CD14-positive monocyte (primary cell): Measurements from ENCODE around the gene ROR1. TPM values are rescaled to one million over a fixed set of nuclear protein-coding genes. Genes with fewer than 3 reads are reported as not detected.
A peak's percentile ranks its signal among the peaks of the same experiment; 100 is the strongest.

Source experiments
- DNase-seq, 3 donors: peaks; one replicate each; pipeline ENCODE4 v3.0.0-alpha.2; 2011 to 2022
- H2AFZ ChIP-seq: 2 replicates; pipeline ENCODE4 v1.6.0; 2012; ENCODE audit warnings: mild to moderate bottlenecking, low read depth, low read length, inconsistent platforms; ENCODE audit not compliant: insufficient read depth, poor library complexity, severe bottlenecking
- H3K27ac ChIP-seq, 2 donors: 1 replicate in 1 of 2; 2 replicates in 1 of 2; pipeline ENCODE4 v1.5.1; 2012 to 2013; ENCODE audit warnings: low read length in 2 of 2, control low read depth in 1 of 2, inconsistent platforms in 1 of 2, low read depth in 1 of 2, mild to moderate bottlenecking in 1 of 2
- H3K27me3 ChIP-seq, 2 donors: one replicate each; pipeline versions ENCODE4 v1.6.0 to v1.6.1; 2011 to 2013; ENCODE audit warnings: low read length in 2 of 2; ENCODE audit not compliant: control insufficient read depth in 2 of 2, insufficient read depth in 2 of 2
- H3K36me3 ChIP-seq, 2 donors: replicated peaks in 1 of 2; 1 replicate in 1 of 2; 2 replicates in 1 of 2; pipeline versions ENCODE4 v1.5.1 to v1.6.1; 2012 to 2013; ENCODE audit warnings: low read length in 2 of 2, control low read depth in 1 of 2, inconsistent platforms in 1 of 2, mild to moderate bottlenecking in 1 of 2; ENCODE audit not compliant: insufficient read depth in 2 of 2, control insufficient read depth in 1 of 2
- H3K4me1 ChIP-seq, 2 donors: 1 replicate in 1 of 2; 2 replicates in 1 of 2; pipeline versions ENCODE4 v1.5.1 to v1.6.1; 2012 to 2013; ENCODE audit warnings: low read length in 2 of 2, control low read depth in 1 of 2, inconsistent platforms in 1 of 2, mild to moderate bottlenecking in 1 of 2, moderate library complexity in 1 of 2; ENCODE audit not compliant: insufficient read depth in 2 of 2, control insufficient read depth in 1 of 2
- H3K4me2 ChIP-seq: replicated peaks from 2 replicates; pipeline ENCODE3; 2012; ENCODE audit warnings: low read length, moderate library complexity, mild to moderate bottlenecking; ENCODE audit not compliant: poor library complexity, severe bottlenecking; ENCODE audit errors: extremely low read depth
- H3K4me3 ChIP-seq, 3 experiments: fragments of 200-600 bp in 1 of 3; sonication (generic) in 1 of 3; replicated peaks in 1 of 3; 1 replicate in 2 of 3; 2 replicates in 1 of 3; pipeline ENCODE4 v1.5.1; 2011 to 2013; ENCODE audit warnings: low read length in 3 of 3, mild to moderate bottlenecking in 3 of 3, control low read depth in 2 of 3, low read depth in 2 of 3, inconsistent platforms in 1 of 3, moderate library complexity in 1 of 3
- H3K79me2 ChIP-seq: 2 replicates; pipeline ENCODE4 v1.6.0; 2012; ENCODE audit warnings: mild to moderate bottlenecking, control low read depth, inconsistent platforms, low read length, moderate library complexity; ENCODE audit not compliant: insufficient read depth
- H3K9ac ChIP-seq: 2 replicates; pipeline ENCODE4 v1.6.0; 2017; ENCODE audit warnings: low read length, mild to moderate bottlenecking; ENCODE audit not compliant: insufficient read depth, poor library complexity, severe bottlenecking
- H3K9me3 ChIP-seq, 2 donors: replicated peaks in 1 of 2; 1 replicate in 1 of 2; 2 replicates in 1 of 2; pipeline versions ENCODE4 v1.5.1 to v1.6.1; 2012 to 2013; ENCODE audit warnings: low read length in 2 of 2, control low read depth in 1 of 2; ENCODE audit not compliant: control insufficient read depth in 1 of 2, insufficient read depth in 1 of 2
- H4K20me1 ChIP-seq: 2 replicates; pipeline ENCODE4 v1.6.0; 2012; ENCODE audit warnings: mild to moderate bottlenecking, low read length, control low read depth, moderate library complexity; ENCODE audit not compliant: insufficient read depth
- H3K27ac Mint-ChIP-seq, 7 donors: one replicate each; pipeline ENCODE4 v1.8.0; 2020; ENCODE audit warnings: mild to moderate bottlenecking in 7 of 7, mixed read lengths in 7 of 7, moderate library complexity in 6 of 7, inconsistent platforms in 2 of 7
- H3K27me3 Mint-ChIP-seq, 3 donors: one replicate each; pipeline ENCODE4 v1.8.0; 2021 to 2022; ENCODE audit warnings: low read depth in 3 of 3, mild to moderate bottlenecking in 3 of 3, mixed read lengths in 3 of 3, moderate library complexity in 3 of 3, inconsistent platforms in 1 of 3
- H3K36me3 Mint-ChIP-seq, 2 donors: one replicate each; pipeline ENCODE4 v1.8.0; 2020; ENCODE audit warnings: mixed read lengths in 2 of 2, inconsistent platforms in 1 of 2, mild to moderate bottlenecking in 1 of 2
- H3K4me1 Mint-ChIP-seq: one replicate; pipeline ENCODE4 v1.8.0; 2020; ENCODE audit warnings: mild to moderate bottlenecking, mixed read lengths
- H3K4me3 Mint-ChIP-seq, 2 donors: one replicate each; pipeline ENCODE4 v1.8.0; 2020; ENCODE audit warnings: mild to moderate bottlenecking in 2 of 2, mixed read lengths in 2 of 2, moderate library complexity in 1 of 2
- H3K9me3 Mint-ChIP-seq, 7 donors: one replicate each; pipeline ENCODE4 v1.8.0; 2020 to 2022; ENCODE audit warnings: mixed read lengths in 7 of 7, mild to moderate bottlenecking in 6 of 7, moderate library complexity in 6 of 7, inconsistent platforms in 2 of 7
- CTCF ChIP-seq: fragments of 200-600 bp; IDR thresholded peaks from one replicate; pipeline ENCODE4 v1.8.0; 2022; ENCODE audit warnings: antibody characterized with exemption, mild to moderate bottlenecking
- WGBS: methylation state at CpG from one replicate; pipeline ENCODE4 v1.1.5; 2013; ENCODE audit warnings: missing lambda C conversion rate; ENCODE audit not compliant: insufficient coverage; 5-methylcytosine and 5-hydroxymethylcytosine counted together
- intact Hi-C, 2 donors: fragments of 100-400 bp; cut with micrococcal nuclease; formaldehyde crosslinking; loops; one replicate each; pipeline versions ENCODE4 v1.15.0 to v1.15.1; 2023
- polyA plus RNA-seq, 3 donors: library from polyadenylated mRNA; depleted of rRNA in 1 of 3; unstranded in 2 of 3; stranded (reverse) in 1 of 3; fragments of 300-500 nt in 2 of 3; fragments of >200 nt in 1 of 3; fragmentation: Illumina TruSeq in 2 of 3; gene quantifications; 1 replicate in 2 of 3; 2 replicates in 1 of 3; pipeline ENCODE4 v1.2.3, GENCODE V29; 2012 to 2021

Gene ROR1
- polyA plus RNA-seq, 3 donors, result not detected

GRCh38 chr1:64077281-64077940, 303.6 kb downstream of the ROR1 start:
- H3K27ac Mint-ChIP-seq, result peak overlapping the region in 1 of 7 donors; percentile 31
- intact Hi-C loops, result no loop called here
- no peaks in the 10 kb centered on the region for H3K9me3 ChIP-seq

GRCh38 chr1:64080941-64081562, 307.2 kb downstream of the ROR1 start:
- peaks cover 0 to 3% (median 0%) of the 10 kb centered on the region in 3 donors for H3K27me3 Mint-ChIP-seq
- no peak for DNase-seq
- Histone ChIP-seq H3K4me1 (no peaks in the 10 kb centered on the region), H3K9ac (no peak overlapping the region), H3K27ac (no peak overlapping the region), H4K20me1 (no peaks in the 10 kb centered on the region), H3K4me3 (no peak overlapping the region), H3K79me2 (no peaks in the 10 kb centered on the region), H3K27me3 (no peaks in the 10 kb centered on the region), H2AFZ (no peak overlapping the region), H3K4me2 (no peak overlapping the region), H3K36me3 (no peaks in the 10 kb centered on the region), H3K9me3 (no peaks in the 10 kb centered on the region)
- no peak overlapping the region for H3K4me3 Mint-ChIP-seq
- H3K4me1 Mint-ChIP-seq, result no peaks in the 10 kb centered on the region
- H3K9me3 Mint-ChIP-seq, result no peaks in the 10 kb centered on the region
- no peak for TF ChIP-seq CTCF
- no CpG with 5 or more reads among the region's 3 CpGs for WGBS
- intact Hi-C loops, result no loop called here
- no peak overlapping the region for H3K27ac Mint-ChIP-seq
- H3K36me3 Mint-ChIP-seq, result no peaks in the 10 kb centered on the region

More at GRCh38 chr1:64077281-64077940, 303.6 kb downstream of the ROR1 start:
- no peak overlapping the region for H2AFZ ChIP-seq
- H4K20me1 ChIP-seq, result no peaks in the 10 kb centered on the region
- H3K36me3 ChIP-seq, result no peaks in the 10 kb centered on the region
- TF ChIP-seq CTCF, result no peak
- Mint-ChIP-seq H3K4me1 (no peaks in the 10 kb centered on the region), H3K9me3 (no peaks in the 10 kb centered on the region), H3K36me3 (no peaks in the 10 kb centered on the region), H3K27me3 (peaks cover 0 to 3% (median 0%) of the 10 kb centered on the region in 3 donors), H3K4me3 (no peak overlapping the region)
- no peaks in the 10 kb centered on the region for H3K27me3 ChIP-seq
- H3K9ac ChIP-seq, result no peak overlapping the region
- no peak for DNase-seq
- H3K4me1 ChIP-seq, result no peaks in the 10 kb centered on the region
- H3K4me2 ChIP-seq, result no peak overlapping the region
- no peak overlapping the region for H3K27ac ChIP-seq
- WGBS, result 86% methylated on average over 7 of the region's 8 CpGs
- no peak overlapping the region for H3K4me3 ChIP-seq
- no peaks in the 10 kb centered on the region for H3K79me2 ChIP-seq
